Astrocyte of the spinal cord (primary cell): ENCODE data around the gene OPCML.

Experiments used
- DNase-seq: peaks from one replicate; pipeline ENCODE4 v3.0.0; 2011; ENCODE audit warnings: low read depth, low spot score
- H3K4me3 ChIP-seq: 2 replicates; pipeline ENCODE4 v1.5.1; 2011; ENCODE audit warnings: low read depth, mild to moderate bottlenecking, low read length, moderate library complexity
- in situ Hi-C: cut with HindIII; loops from 2 replicates; pipeline ENCODE4 v1.10.0; 2017; ENCODE audit warnings: low sequenced_read_pairs
- TF ChIP-seq, protein P1 (sequence below): IDR thresholded peaks from 2 replicates; pipeline ENCODE4 v1.5.1; 2012; ENCODE audit warnings: low read depth, mild to moderate bottlenecking, low read length, inconsistent platforms

Gene OPCML

DNA sequence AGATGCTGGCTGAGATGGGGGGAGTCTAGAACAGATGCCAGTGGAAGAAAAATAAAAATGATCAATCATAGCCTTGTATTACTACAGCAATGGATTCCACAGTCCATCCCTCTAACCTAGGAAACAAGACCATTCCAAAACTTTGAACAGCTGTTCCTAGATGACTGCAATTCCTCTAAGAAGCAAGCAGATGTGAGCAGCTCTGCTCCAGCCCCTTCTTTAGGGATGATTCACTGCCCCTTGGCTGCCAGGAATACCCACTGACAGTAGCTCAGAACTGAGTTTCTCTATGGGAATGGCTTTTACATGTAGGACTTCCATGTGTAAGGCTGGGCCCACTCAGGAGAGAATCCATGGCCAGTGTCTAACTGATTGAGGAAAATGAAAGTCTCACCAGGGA lies 943.9 kb downstream of the OPCML start:
- in situ Hi-C loops, result no loop called here
- H3K4me3 ChIP-seq, result no peak overlapping the region
- DNase-seq, result no peak
- TF ChIP-seq, protein P1, sequence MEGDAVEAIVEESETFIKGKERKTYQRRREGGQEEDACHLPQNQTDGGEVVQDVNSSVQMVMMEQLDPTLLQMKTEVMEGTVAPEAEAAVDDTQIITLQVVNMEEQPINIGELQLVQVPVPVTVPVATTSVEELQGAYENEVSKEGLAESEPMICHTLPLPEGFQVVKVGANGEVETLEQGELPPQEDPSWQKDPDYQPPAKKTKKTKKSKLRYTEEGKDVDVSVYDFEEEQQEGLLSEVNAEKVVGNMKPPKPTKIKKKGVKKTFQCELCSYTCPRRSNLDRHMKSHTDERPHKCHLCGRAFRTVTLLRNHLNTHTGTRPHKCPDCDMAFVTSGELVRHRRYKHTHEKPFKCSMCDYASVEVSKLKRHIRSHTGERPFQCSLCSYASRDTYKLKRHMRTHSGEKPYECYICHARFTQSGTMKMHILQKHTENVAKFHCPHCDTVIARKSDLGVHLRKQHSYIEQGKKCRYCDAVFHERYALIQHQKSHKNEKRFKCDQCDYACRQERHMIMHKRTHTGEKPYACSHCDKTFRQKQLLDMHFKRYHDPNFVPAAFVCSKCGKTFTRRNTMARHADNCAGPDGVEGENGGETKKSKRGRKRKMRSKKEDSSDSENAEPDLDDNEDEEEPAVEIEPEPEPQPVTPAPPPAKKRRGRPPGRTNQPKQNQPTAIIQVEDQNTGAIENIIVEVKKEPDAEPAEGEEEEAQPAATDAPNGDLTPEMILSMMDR, result no peak

DNA sequence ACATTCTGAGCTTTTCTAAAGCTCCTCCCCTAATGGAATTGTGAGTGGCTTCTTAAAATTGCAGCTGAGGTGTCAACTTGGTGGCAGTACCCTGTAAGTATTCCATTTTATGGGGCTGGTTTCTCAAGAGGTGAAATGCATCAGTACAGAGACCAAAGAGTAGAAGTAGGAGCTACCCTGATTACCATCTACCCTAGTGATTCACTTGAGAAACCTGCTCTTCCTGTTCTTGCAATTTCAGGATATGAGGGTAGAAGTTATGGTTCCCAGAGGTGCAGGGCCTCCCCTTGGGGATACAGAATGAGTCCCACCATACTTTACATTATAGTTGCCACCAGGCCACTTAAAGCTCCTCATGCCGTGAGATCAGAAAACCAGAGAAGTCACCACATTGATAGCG lies 944.6 kb downstream of the OPCML start:
- no peak overlapping the region for H3K4me3 ChIP-seq
- no peak for DNase-seq
- in situ Hi-C loops, result no loop called here
- TF ChIP-seq, protein P1, result no peak

DNA sequence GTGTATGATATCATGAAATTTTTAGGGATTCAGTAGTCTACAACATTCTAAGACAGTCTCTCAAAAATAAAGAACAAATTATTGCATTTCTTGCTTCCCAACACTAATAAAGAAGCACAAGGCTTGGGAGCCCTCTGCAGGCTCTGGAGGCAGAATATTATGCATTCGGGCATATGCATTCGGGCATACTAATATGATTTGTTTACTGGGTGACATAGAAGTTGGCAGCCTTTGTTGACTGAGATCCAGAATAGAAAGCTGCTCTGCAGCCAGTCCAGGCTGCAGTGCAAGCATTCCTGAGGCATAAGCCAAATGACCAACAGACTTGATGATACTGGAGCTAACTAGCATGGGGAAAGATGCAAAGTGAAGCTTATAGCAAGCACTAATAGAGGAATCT lies 945.5 kb downstream of the OPCML start:
- DNase-seq, result peak; percentile 23
- TF ChIP-seq, protein P1, result no peak
- in situ Hi-C loops, result no loop called here
- no peak overlapping the region for H3K4me3 ChIP-seq

DNA sequence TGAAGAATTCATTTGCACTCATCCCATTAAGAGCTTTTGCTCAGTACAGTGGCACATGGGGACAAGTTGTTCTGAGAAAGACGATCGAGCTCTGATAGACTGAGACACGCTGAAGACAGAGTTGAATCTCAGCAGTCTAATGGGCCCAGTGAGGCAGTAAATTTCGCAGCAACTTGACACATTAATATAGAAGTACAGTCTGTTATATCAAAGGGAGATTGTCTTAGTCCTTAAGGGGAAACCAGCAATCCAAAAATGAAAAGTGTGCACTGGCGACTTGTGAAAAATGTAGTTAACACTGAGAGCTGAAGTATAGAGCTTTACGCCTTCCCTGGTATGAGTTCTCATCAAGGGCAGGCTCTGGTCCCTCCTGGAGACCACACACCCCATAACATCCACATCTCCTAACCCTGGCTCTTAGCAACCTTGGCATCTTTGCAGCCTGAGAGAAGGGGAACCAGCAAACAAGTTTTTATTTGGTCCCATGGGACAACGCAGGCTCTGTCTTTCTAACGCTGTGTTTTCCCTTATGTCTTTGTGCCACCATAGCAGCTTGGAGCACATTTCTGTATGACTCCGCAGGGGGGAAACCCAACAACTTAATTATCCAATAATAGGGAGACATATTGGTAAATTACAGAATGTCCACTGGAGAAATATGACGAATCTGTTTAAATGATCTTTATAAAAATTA lies 952.5 kb downstream of the OPCML start:
- in situ Hi-C loops, result no loop called here
- TF ChIP-seq, protein P1, result no peak
- no peak overlapping the region for H3K4me3 ChIP-seq
- no peak for DNase-seq

DNA sequence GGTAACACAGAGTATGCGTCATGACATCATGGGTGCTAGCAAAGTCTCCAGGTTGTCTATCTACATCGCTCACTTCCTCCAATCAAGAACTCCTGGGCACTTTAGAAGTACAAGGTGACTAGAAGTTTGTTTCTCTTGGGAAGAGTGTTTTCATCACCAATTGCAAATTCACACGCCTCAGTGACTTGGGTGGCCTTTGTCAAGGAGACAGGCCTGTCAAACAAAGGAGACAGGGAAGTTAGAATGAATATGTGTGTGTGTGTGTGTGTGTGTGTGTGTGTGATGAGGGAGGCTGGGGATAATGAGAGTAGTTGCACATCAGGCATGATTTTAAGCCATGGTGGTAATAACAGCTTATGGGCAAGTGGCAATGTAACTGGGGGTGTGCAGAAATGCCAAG lies 953.2 kb downstream of the OPCML start:
- TF ChIP-seq, protein P1, result no peak

DNA sequence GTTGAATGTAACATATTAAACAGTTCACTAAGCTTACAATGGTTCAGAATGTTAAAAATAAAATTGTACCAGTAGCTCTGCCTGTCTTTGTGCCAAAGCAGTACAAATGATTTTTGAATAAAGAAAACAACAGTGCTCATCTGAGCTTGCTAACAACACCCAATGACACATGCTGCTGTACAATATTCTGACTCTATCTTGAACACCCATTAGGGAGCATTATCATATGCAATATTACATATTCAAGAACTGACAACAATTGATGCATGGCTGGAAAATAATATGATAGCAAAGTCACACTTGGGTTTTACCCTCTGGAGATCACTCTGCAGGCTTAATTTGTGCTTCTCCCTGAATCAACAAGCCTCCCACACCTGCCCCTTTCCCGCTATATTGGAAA lies 953.7 kb downstream of the OPCML start:
- in situ Hi-C loops, result no loop called here
- TF ChIP-seq, protein P1, result no peak
- no peak overlapping the region for H3K4me3 ChIP-seq
- no peak for DNase-seq

More for the DNA sequence above, 953.2 kb downstream of the OPCML start:
- no peak for DNase-seq
- in situ Hi-C loops, result no loop called here
- no peak overlapping the region for H3K4me3 ChIP-seq
